ENCODE measurements around the gene CERS2. TPM values are rescaled to one million over a fixed set of nuclear protein-coding genes. Genes with fewer than 3 reads are reported as not detected.
A peak's percentile ranks its signal among the peaks of the same experiment; 100 is the strongest.

CERS2 gene
- total and polyA plus RNA-seq, 12 donors: 56.5 to 104 (median 76.8) TPM

- 1% methylated on average over 69 of the region's 69 CpGs for WGBS, 2 donors
- intact Hi-C loops (cut with DNase I): loop anchor here in 2 of 10 donors (5.0 to 10.0 kb wide), 2 partner anchors 46 to 54 kb away; partner anchors contain the start of genes CDC42SE1 (in 1 of the 2) and MLLT11 (in 1 of the 2)
- H3K27me3 ChIP-seq: no peaks in the 10 kb centered on the region
Observed at GRCh38 chr1:151008244-151009205, 33.9 kb upstream of the CERS2 start, which contains the start of gene PRUNE1. Gene PRUNE1 (plus strand): TSS chr1:151008449. CDS start chr1:151008633, 184 bp downstream.

GRCh38 chr1:151007853-151008243 is 33.2 kb upstream of the CERS2 start:
- WGBS, 2 donors: 13 to 16% methylated on average over 4 of the region's 4 CpGs
- intact Hi-C loops (cut with DNase I): loop anchor here in 3 of 10 donors (2.0 to 10.0 kb wide), 3 partner anchors 29 to 54 kb away; partner anchors contain the start of genes CDC42SE1 (in 1 of the 3) and MLLT11 (in 1 of the 3)

More at GRCh38 chr1:151008244-151009205, 33.9 kb upstream of the CERS2 start, which contains the start of gene PRUNE1:
- H3K36me3 ChIP-seq: peaks cover 0 to 4% (median 0%) of the 10 kb centered on the region in 9 donors
- no peaks in the 10 kb centered on the region for H3K9me3 ChIP-seq
- peak in 2 of 9 donors; percentile 9 to 25 for TF ChIP-seq CTCF (IDR thresholded peaks at IDR 0.05)
- ATAC-seq (peak; percentile 91 to 95 (median 93)), DNase-seq (peak; percentile 97 to 98)
- H3K4me1 ChIP-seq: peaks cover 12 to 90% (median 81%) of the 10 kb centered on the region in 9 donors
- peak within 1 kb of the TSS; percentile 47 to 85 (median 76) for H3K4me3 ChIP-seq
- peak within 1 kb of the TSS; percentile 52 to 96 (median 92) for H3K27ac ChIP-seq

GRCh38 chr1:151006327-151007052 is 31.9 kb upstream of the CERS2 start, which contains the start of gene MINDY1:
Gene MINDY1 (minus strand): TSS chr1:151006902. CDS start chr1:151002617, 4,285 bp downstream.
- Histone ChIP-seq H3K27ac (peak within 1 kb of the TSS; percentile 79 to 96 (median 92)), H3K27me3 (no peaks in the 10 kb centered on the region), H3K4me1 (peaks cover 3 to 90% (median 77%) of the 10 kb centered on the region in 9 donors), H3K4me3 (peak within 1 kb of the TSS; percentile 52 to 84 (median 75)), H3K9me3 (no peaks in the 10 kb centered on the region), H3K36me3 (peaks cover 0 to 12% (median 2%) of the 10 kb centered on the region in 9 donors)
- peak in 8 of 9 donors; percentile 23 to 63 (median 50) for TF ChIP-seq CTCF (IDR thresholded peaks at IDR 0.05)
- DNase-seq: peak; percentile 52 to 79
- peak; percentile 70 to 84 (median 78) for ATAC-seq
- WGBS, 2 donors: 0 to 1% methylated on average over 18 of the region's 18 CpGs
- intact Hi-C loops (cut with DNase I): loop anchor here in 3 of 10 donors (2.0 to 10.0 kb wide), 3 partner anchors 28 to 56 kb away; partner anchors contain the start of genes CDC42SE1 (in 1 of the 3) and MLLT11 (in 1 of the 3)

More at GRCh38 chr1:151007853-151008243, 33.2 kb upstream of the CERS2 start:
- peaks cover 0 to 1% (median 0%) of the 10 kb centered on the region in 9 donors for H3K36me3 ChIP-seq
- no peak for DNase-seq
- H3K27ac ChIP-seq: peak overlapping the region; percentile 52 to 96 (median 92)
- H3K4me1 ChIP-seq: peaks cover 6 to 90% (median 81%) of the 10 kb centered on the region in 9 donors
- no peaks in the 10 kb centered on the region for H3K27me3 ChIP-seq
- TF ChIP-seq CTCF (IDR thresholded peaks at IDR 0.05): no peak
- H3K9me3 ChIP-seq: no peaks in the 10 kb centered on the region
- H3K4me3 ChIP-seq: peak overlapping the region in 7 of 10 donors; percentile 58 to 84 (median 74)
- no peak for ATAC-seq
